K562 (cell line): ENCODE measurements around the gene MOB4. TPM values are rescaled to one million over a fixed set of nuclear protein-coding genes. Genes with fewer than 3 reads are reported as not detected.

Source experiments
- ARID3B ChIP-seq: fragments of 250-450 bp; sonication (Bioruptor Pico); IDR thresholded peaks from 2 replicates; pipeline ENCODE4 v1.4.0; 2020; ENCODE audit warnings: borderline replicate concordance
- BCOR ChIP-seq: fragments of 450-650 bp; IDR thresholded peaks from 2 replicates; pipeline ENCODE4 v1.6.1; 2016
- BMI1 ChIP-seq: fragments of 150-350 bp; IDR thresholded peaks from 2 replicates; pipeline ENCODE4 v1.6.1; 2014; ENCODE audit warnings: low read length
- CUX1 ChIP-seq: fragments of 200-800 bp; sonication (Bioruptor generic); IDR thresholded peaks from 2 replicates; pipeline ENCODE4 v1.6.1; 2016; ENCODE audit warnings: missing genetic modification characterization, missing compliant biosample characterization
- EGR1 ChIP-seq: fragments of 450-650 bp; conservative IDR thresholded peaks from 2 replicates; pipeline ENCODE4 v1.6.1; 2017; ENCODE audit warnings: mild to moderate bottlenecking
- GATAD2A ChIP-seq: fragments of 450-650 bp; IDR thresholded peaks from 2 replicates; pipeline ENCODE4 v1.6.1; 2017
- IRF1 ChIP-seq: sonication (generic); formaldehyde crosslinking; IDR thresholded peaks from 2 replicates; pipeline ENCODE4 v1.8.0; 2022; ENCODE audit warnings: missing genetic modification reagents, mild to moderate bottlenecking, borderline replicate concordance
- LCOR ChIP-seq: sonication (generic); formaldehyde crosslinking; IDR thresholded peaks from 2 replicates; pipeline ENCODE4 v1.8.0; 2022; ENCODE audit warnings: mild to moderate bottlenecking, missing genetic modification reagents
- MYBL2 ChIP-seq, 2 experiments: fragments of 450-650 bp in 1 of 2; sonication (generic) in 1 of 2; formaldehyde crosslinking in 1 of 2; IDR thresholded peaks; 2 replicates each; pipeline versions ENCODE4 v1.6.1 to v1.8.1; 2017 to 2022; ENCODE audit warnings: borderline replicate concordance in 1 of 2, inconsistent platforms in 1 of 2, low read depth in 1 of 2, mild to moderate bottlenecking in 1 of 2, missing genetic modification reagents in 1 of 2, moderate library complexity in 1 of 2
- POLR3G ChIP-seq: IDR thresholded peaks from 2 replicates; pipeline ENCODE4 v1.6.1; 2011; ENCODE audit not compliant: insufficient read length, insufficient replicate concordance; ENCODE audit errors: extremely low read depth
- SAFB2 ChIP-seq: fragments of 200-400 bp; formaldehyde crosslinking; IDR thresholded peaks from 2 replicates; pipeline ENCODE4 v1.6.1; 2018; ENCODE audit warnings: borderline replicate concordance, low read length, low read depth, moderate library complexity; ENCODE audit not compliant: severe bottlenecking
- SLC30A9 ChIP-seq: fragments of 250-450 bp; sonication (Bioruptor Pico); IDR thresholded peaks from 2 replicates; pipeline ENCODE4 v1.8.0; 2022; ENCODE audit warnings: mild to moderate bottlenecking, moderate library complexity
- STAT6 ChIP-seq: sonication (generic); formaldehyde crosslinking; IDR thresholded peaks from 2 replicates; pipeline ENCODE4 v1.8.1; 2023; ENCODE audit warnings: mild to moderate bottlenecking, missing genetic modification reagents
- ZNF3 ChIP-seq: fragments of 250-450 bp; sonication (Bioruptor Pico); IDR thresholded peaks from 2 replicates; pipeline ENCODE4 v1.5.0; 2021; ENCODE audit warnings: mild to moderate bottlenecking, moderate library complexity
- ZNF655 ChIP-seq: fragments of 250-450 bp; sonication (Bioruptor Pico); IDR thresholded peaks from 2 replicates; pipeline ENCODE4 v1.5.0; 2021
- ZNF785 ChIP-seq: fragments of 250-450 bp; sonication (Bioruptor Pico); IDR thresholded peaks from 2 replicates; pipeline ENCODE4 v1.4.0; 2020; ENCODE audit warnings: mild to moderate bottlenecking
- polyA plus RNA-seq, 8 experiments: library from polyadenylated mRNA; depleted of rRNA in 4 of 8; stranded (reverse) in 5 of 8; unstranded in 3 of 8; fragments of >200 nt; fragmentation: Nextera tagmentation in 2 of 8; fragmentation: Illumina TruSeq in 1 of 8; extraction: Ambion mirVana in 2 of 8; extraction: Trizol in 1 of 8; gene quantifications; 2 replicates each; pipeline versions ENCODE4 v1.2.1 to v1.2.3, GENCODE V29; 2011 to 2014; ENCODE audit warnings: inconsistent platforms in 1 of 8, missing spikeins in 1 of 8
- total RNA-seq, 7 experiments: library from RNA; depleted of rRNA in 6 of 7; stranded (reverse); fragments of >200 nt in 6 of 7; fragmentation: Illumina TruSeq in 2 of 7; extraction: Trizol in 2 of 7; gene quantifications; 2 replicates each; pipeline versions ENCODE4 v1.2.1 to v1.2.3, GENCODE V29; 2011 to 2021; ENCODE audit warnings: low replicate concordance in 1 of 7

The MOB4 gene
- total and polyA plus RNA-seq, 9 of the 15 experiments (the other 6 are each of a cell fraction or from before 2014, with no cell fraction given) = 13.5 to 30.8 (median 22.2) TPM

GRCh38 chr2:197515739-197516392 is at the start of gene MOB4 (continued):
- TF ChIP-seq STAT6 (CRISPR knock-in tag) (no peak), GATAD2A (no peak), ZNF3 (CRISPR knock-in tag) (no peak), BMI1 (no peak), BCOR (0 out of 2 replicates have a peak, but pooled peaks have one; percentile 22), ZNF785 (no peak), MYBL2 (IDR thresholded peaks at IDR 0.05; ENCODE audit: low read depth) (no peak), MYBL2 (CRISPR knock-in tag; IDR thresholded peaks at IDR 0.05; ENCODE audit: borderline replicate concordance) (no peak), LCOR (CRISPR knock-in tag) (0 out of 2 replicates have a peak, but pooled peaks have one; percentile 57), SLC30A9 (no peak), SAFB2 (no peak), POLR3G (no peak), IRF1 (no peak), ARID3B (CRISPR knock-in tag) (no peak), ZNF655 (CRISPR knock-in tag) (no peak), CUX1 (CRISPR knock-in tag) (0 out of 2 replicates have a peak, but pooled peaks have one; percentile 12), EGR1 (peak; percentile 89)
